GM23338 (cell line): Measurements from ENCODE around the gene PMM1.

ENCODE experiments used
- CTCF ChIP-seq, 2 experiments: fragments of 200-600 bp in 1 of 2; sonication (generic) in 1 of 2; conservative IDR thresholded peaks; 2 replicates each; pipeline versions ENCODE4 v1.5.1 to v1.6.1; 2016 to 2017; ENCODE audit warnings: antibody characterized with exemption in 2 of 2, low read depth in 2 of 2, mild to moderate bottlenecking in 2 of 2, moderate library complexity in 1 of 2
- POLR2AphosphoS5 ChIP-seq: IDR thresholded peaks from 2 replicates; pipeline ENCODE4 v1.6.1; 2016; ENCODE audit warnings: antibody characterized with exemption, low read depth

- TF ChIP-seq POLR2AphosphoS5, result no peak
- no peak for TF ChIP-seq CTCF (conservative IDR thresholded peaks at IDR 0.05; ENCODE audit: low read depth in 2 of 2)
These were observed 4.8 kb downstream of the PMM1 start for GRCh38 chr22:41584881-41585280.
